ENCODE measurements around the gene RBM47.

RBM47 gene

DNA sequence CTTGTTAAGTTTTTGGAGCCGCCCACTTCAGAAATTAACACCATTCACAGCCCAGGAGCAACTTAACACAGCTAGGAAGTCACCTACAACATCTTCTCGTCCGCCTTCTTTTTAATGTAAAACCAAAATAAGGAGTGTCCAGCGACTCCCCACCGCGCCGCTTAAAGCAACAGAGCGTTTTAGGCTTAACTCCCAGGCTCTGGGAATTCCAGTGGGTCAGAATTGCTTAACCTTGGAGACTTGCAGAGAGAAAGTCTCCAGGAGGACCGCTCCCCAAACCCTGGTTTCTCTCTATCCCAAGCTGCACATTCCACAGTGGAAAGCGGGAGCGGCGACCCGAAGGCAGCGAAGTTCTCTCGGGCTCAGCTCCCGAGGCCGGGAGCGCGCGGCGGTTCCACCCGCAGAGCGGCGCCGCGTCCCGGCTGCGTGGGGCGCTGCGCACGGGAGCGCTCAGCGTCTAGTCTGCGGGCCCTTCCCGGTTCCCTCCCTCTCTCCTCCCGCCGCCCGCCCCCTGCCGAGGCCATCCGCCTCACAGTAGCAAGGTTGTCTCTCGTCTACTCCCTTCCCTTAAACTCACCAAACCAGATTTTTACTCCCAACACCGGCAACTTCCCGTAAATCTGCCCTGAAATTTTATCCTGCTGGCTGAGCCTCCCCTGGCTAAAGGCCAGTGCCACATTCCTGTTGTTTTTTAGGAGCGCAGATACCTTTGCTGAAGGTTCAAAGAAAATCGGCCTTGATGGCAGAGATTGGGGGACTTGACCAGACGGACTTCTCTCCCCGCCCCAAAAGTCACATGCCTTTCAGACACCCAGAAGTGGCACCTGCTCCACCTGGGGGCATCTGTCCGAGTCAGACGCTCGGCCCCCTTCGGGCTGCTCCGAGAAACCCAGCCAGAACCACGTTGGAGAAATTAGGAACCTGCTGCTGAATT, at the start of gene RBM47:
RBM47 (minus strand) TSS at position 464 of the 934 bp plus-strand sequence. CDS start 190,971 bp downstream, outside the sequence.
- Mint-ChIP-seq H3K4me3 (peak within 1 kb of the TSS; percentile 80), H3K27ac (peak within 1 kb of the TSS; percentile 68), H3K36me3 (ENCODE audit: low read depth) (no peaks in the 10 kb centered on the region), H3K9me3 (no peaks in the 10 kb centered on the region), H3K27me3 (peaks cover 47% of the 10 kb centered on the region), H3K4me1 (ENCODE audit: low read depth) (peaks cover 29% of the 10 kb centered on the region)

DNA sequence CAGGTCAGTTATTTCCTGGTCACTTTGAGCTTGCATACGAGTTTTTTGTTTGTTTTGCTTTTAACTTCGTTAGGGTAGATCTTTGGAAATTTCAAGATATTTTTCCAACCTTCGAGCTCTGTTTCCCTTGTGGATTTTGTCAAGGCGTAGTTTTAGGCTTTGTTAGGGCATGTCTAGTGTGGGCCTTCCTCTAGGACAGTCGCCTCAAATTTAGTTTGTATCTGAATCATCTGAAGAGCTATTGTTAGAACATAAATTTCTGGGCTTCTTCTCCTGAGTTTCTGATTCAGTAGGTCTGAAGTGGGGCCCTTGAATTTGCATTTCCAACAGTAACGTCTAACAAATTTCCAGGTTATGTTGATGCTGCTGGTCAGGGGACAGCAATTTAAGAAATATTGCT, 48.8 kb upstream of the RBM47 start:
- H3K4me3 Mint-ChIP-seq = no peak overlapping the region
- H3K27me3 Mint-ChIP-seq = no peaks in the 10 kb centered on the region
- no peaks in the 10 kb centered on the region for H3K9me3 Mint-ChIP-seq
- peaks cover 13% of the 10 kb centered on the region for H3K4me1 Mint-ChIP-seq (ENCODE audit: low read depth)
- no peak overlapping the region for H3K27ac Mint-ChIP-seq
- no peaks in the 10 kb centered on the region for H3K36me3 Mint-ChIP-seq (ENCODE audit: low read depth)

DNA sequence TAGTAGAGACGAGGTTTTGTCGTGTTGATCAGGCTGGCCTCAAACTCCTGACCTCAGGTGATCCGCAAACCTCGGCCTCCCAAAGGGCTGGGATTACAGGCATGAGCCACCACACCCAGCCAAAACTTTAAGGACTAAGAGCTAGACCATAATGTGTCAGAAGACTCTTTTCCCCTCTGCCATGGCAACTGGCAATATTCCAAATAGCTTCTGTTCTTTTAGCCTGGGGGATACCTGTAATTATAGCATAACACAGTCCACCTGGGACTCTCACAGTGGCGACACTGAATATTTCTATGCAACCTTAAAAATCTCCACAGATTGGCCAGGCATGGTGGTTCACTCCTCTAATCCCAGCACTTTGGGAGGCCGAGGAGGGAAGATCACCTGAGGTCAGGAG, 45.5 kb upstream of the RBM47 start:
- peaks cover 30% of the 10 kb centered on the region for H3K4me1 Mint-ChIP-seq (ENCODE audit: low read depth)
- H3K36me3 Mint-ChIP-seq (ENCODE audit: low read depth) = no peaks in the 10 kb centered on the region
- H3K27me3 Mint-ChIP-seq = no peaks in the 10 kb centered on the region
- H3K9me3 Mint-ChIP-seq = no peaks in the 10 kb centered on the region
- no peak overlapping the region for H3K27ac Mint-ChIP-seq
- no peak overlapping the region for H3K4me3 Mint-ChIP-seq

DNA sequence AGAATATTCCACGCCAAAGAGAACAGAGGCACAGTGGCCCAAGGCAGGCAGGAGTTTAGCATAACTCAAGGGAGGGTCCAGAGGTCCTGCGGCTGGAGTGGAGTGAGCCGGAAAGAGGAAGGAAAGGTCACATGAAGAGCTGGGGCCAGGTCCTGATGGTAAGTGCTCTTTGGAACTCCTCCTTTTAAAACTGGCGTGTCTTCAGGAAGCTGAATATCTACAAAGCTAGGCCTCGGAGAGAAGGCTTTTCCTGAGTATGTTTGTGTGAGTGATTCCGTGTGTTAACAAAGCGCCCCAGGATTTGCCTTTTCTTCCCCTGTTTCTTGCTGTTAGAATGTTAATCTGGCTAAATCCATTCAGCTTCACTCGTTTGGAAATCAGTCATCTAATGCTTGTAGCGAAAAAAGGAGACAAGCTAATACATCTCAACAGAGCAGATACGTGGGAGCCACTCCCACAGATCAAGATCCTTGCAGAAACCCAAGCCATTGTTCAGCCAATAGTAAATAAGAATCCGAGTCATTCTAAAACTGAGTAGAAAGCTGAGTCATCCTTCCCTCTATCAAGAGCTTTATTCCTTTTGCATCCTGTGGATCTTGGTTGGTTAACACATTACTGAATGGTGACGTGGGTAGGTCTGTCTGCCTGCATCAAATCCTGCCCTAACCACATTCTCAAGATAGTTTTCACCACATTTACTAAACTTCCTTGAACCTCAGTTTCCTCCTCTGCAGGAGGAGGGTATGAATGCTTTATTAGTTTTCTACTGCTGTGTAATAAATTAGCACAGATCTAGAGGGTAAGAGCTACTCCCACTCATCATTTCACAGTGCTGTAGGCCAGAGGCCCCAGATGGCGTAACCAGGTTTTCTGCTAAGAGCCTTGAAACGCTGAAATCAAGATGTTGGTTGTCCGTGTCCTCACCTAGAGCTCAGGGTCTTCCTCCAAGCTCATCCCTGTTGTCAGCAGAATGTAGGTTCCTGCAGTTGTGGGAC, 43.2 kb upstream of the RBM47 start:
- Mint-ChIP-seq H3K36me3 (ENCODE audit: low read depth) (no peaks in the 10 kb centered on the region), H3K4me1 (ENCODE audit: low read depth) (peaks cover 49% of the 10 kb centered on the region), H3K27me3 (no peaks in the 10 kb centered on the region), H3K9me3 (no peaks in the 10 kb centered on the region), H3K27ac (peak overlapping the region; percentile 88), H3K4me3 (peak overlapping the region; percentile 59)

DNA sequence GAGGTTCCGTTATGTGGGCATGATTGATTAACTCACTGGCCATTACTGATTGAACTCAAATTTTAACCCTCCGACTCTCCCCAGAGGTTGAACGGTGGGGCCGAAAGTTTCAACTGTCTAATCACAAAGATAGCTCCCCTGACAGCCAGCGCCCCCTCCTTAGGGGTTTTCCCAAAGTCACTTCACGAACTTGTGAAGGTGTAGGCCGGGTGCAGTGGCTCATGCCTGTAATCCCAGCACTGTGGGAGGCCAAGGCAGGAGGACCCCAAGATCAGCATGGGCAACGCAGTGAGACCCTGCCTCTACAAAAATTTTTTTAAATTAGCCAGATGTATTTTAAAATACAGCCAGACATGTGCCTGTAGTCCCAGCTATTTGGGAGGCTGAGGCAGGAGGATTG, 39.8 kb upstream of the RBM47 start:
- Mint-ChIP-seq H3K27me3 (peaks cover 3% of the 10 kb centered on the region), H3K9me3 (no peaks in the 10 kb centered on the region), H3K4me3 (no peak overlapping the region), H3K27ac (peak overlapping the region; percentile 33), H3K36me3 (ENCODE audit: low read depth) (no peaks in the 10 kb centered on the region), H3K4me1 (ENCODE audit: low read depth) (peaks cover 49% of the 10 kb centered on the region)

DNA sequence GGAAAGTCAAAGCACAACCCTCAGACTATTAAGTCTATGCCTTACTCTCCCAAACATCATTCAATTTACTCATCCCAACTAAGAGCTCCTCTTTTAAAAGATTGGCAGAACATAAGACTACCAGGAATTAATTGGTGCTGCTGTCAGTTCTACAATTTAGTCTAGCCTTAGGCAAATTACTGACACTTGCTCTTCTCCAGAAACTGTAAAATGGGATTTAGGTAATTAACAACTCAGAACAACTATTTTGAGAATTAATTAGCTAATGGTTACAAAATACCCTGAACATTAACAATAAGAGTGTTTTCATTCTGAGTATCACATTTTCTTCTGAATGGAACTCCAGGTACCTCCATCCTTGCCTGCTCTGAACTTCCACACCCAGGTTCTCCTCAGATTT, 36.2 kb upstream of the RBM47 start:
- H3K4me1 Mint-ChIP-seq (ENCODE audit: low read depth) = peaks cover 33% of the 10 kb centered on the region
- no peak overlapping the region for H3K4me3 Mint-ChIP-seq
- H3K9me3 Mint-ChIP-seq = no peaks in the 10 kb centered on the region
- H3K27me3 Mint-ChIP-seq = peaks cover 3% of the 10 kb centered on the region
- no peak overlapping the region for H3K27ac Mint-ChIP-seq
- no peaks in the 10 kb centered on the region for H3K36me3 Mint-ChIP-seq (ENCODE audit: low read depth)

DNA sequence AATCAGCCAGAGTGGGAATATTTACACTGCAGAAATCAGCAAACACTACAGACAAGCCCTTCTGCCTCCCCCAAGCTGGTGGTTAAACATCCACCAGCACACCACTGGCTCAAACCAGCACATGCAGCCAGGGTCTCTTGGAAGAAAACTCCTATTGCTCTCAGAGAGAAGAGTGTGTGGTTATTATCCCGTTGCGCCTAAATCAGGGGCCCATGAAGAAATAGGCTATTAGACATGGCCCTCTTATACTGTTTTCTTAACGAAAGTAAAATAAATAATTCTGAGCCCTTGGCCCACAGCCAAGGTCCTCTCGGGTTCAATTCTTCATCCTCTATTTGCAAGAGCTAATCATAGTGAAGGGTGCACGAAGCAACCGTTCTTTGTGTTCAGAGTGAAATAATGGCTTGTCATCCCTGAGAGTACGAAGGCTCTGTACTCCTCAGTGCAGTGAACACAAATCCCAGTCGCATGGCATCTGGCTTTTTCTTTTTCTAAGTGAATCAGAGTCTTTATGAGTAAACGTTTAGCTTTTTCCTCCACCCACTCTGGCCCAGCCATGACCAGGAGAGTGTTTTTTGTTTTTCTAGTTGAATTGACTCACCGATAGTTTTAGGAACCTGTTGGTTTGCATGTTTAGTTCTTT, 33.4 kb upstream of the RBM47 start:
- no peak overlapping the region for H3K4me3 Mint-ChIP-seq
- H3K36me3 Mint-ChIP-seq (ENCODE audit: low read depth) = no peaks in the 10 kb centered on the region
- H3K27ac Mint-ChIP-seq = peak overlapping the region; percentile 1
- peaks cover 11% of the 10 kb centered on the region for H3K4me1 Mint-ChIP-seq (ENCODE audit: low read depth)
- H3K27me3 Mint-ChIP-seq = peaks cover 3% of the 10 kb centered on the region
- no peaks in the 10 kb centered on the region for H3K9me3 Mint-ChIP-seq

DNA sequence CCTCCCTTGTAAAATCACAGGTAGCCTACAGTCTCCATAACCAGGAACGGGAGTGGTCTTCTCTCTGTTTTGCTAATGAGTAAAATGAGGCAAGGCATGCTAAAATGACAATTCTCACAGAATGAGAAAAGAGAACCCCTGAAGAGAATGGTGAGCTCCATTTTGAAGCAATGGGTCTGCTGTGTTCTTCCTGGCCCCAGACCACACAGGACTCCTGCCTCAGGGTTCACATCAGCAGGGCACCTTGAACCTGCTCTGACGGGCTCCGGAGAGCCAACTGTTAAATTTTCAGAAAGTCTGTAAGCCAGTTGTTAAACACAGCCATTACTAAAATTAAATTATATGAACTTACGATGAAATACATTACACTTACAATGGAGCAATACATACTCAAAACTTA, 32.1 kb upstream of the RBM47 start:
- H3K9me3 Mint-ChIP-seq = no peaks in the 10 kb centered on the region
- H3K27me3 Mint-ChIP-seq = no peaks in the 10 kb centered on the region
- no peak overlapping the region for H3K4me3 Mint-ChIP-seq
- H3K36me3 Mint-ChIP-seq (ENCODE audit: low read depth) = no peaks in the 10 kb centered on the region
- no peak overlapping the region for H3K27ac Mint-ChIP-seq
- peaks cover 12% of the 10 kb centered on the region for H3K4me1 Mint-ChIP-seq (ENCODE audit: low read depth)

DNA sequence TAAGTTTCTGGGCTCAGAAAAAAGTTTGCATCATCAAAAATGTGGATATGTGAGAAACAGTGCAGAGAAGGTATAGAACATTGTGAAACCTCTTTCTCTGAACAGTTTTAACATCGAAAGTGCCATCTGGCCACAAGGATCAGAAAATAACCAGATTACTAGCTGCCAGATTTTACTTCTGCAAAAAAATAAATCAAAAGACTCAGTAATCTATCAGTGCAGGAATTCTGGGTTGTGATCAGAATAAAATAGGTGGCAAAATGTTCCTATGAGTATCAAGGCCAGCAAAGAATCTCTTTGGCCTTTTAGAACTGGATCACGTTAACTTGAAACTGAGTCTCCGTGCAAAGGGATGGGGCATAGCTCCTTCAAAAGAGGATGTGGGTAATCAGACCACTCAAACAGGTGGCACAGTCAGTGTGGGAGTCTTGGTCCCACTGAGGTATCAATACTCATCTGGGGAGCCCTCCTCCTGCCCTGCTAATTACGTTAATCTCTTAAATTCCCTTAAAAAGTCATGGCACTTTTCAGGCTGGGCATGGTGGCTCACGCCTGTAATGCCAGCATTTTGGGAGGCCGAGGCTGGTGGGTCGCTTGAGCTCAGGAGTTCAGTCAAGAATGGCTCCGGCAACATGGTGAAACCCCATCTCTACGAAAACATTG, 26.7 kb upstream of the RBM47 start:
- Mint-ChIP-seq H3K4me3 (no peak overlapping the region), H3K27ac (peak overlapping the region; percentile 11), H3K36me3 (ENCODE audit: low read depth) (no peaks in the 10 kb centered on the region), H3K4me1 (ENCODE audit: low read depth) (peaks cover 12% of the 10 kb centered on the region), H3K9me3 (no peaks in the 10 kb centered on the region), H3K27me3 (no peaks in the 10 kb centered on the region)

DNA sequence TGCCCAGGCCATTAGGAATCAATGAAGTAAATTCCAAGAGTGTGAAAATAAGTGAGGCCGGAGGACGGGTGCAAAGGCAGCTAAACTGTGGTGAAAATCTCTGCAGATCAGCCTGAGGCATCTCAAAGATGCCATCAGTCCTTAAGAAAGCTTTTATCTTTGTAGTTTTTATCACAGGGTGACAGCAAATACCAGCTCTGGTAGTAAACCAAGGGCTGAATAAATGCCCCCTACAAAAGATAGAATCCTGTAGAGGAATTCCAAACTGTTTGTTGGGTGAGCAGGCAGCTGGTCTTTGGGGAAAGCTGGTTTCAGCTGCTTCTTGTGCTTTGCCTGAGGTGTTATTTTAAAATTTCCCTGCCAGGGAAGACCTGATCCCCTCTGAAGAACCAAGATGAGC, 21.6 kb upstream of the RBM47 start:
- no peak overlapping the region for H3K27ac Mint-ChIP-seq
- no peak overlapping the region for H3K4me3 Mint-ChIP-seq
- H3K27me3 Mint-ChIP-seq = no peaks in the 10 kb centered on the region
- H3K4me1 Mint-ChIP-seq (ENCODE audit: low read depth) = peaks cover 5% of the 10 kb centered on the region
- no peaks in the 10 kb centered on the region for H3K36me3 Mint-ChIP-seq (ENCODE audit: low read depth)
- H3K9me3 Mint-ChIP-seq = no peaks in the 10 kb centered on the region

DNA sequence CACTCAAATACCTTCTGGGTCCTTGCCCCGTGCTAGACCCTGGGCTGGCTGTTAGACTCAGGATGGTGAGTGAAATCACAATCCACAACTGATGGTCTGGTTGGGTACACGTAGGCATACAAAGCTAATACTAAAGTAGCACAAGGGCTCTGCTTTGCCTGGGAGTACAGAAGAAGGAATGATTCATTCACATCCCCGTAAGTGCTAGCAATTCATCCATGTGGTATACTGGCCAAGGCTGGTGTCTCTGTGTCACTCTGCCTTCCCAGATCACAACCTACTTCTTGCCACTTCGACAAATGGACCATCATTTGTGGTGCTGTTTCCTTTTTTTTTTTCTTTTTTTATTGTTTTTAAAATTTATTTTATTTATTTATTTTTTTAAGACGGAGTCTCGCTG, 19.7 kb upstream of the RBM47 start:
- Mint-ChIP-seq H3K36me3 (ENCODE audit: low read depth) (no peaks in the 10 kb centered on the region), H3K27me3 (no peaks in the 10 kb centered on the region), H3K9me3 (no peaks in the 10 kb centered on the region), H3K27ac (no peak overlapping the region), H3K4me1 (ENCODE audit: low read depth) (no peaks in the 10 kb centered on the region), H3K4me3 (no peak overlapping the region)

DNA sequence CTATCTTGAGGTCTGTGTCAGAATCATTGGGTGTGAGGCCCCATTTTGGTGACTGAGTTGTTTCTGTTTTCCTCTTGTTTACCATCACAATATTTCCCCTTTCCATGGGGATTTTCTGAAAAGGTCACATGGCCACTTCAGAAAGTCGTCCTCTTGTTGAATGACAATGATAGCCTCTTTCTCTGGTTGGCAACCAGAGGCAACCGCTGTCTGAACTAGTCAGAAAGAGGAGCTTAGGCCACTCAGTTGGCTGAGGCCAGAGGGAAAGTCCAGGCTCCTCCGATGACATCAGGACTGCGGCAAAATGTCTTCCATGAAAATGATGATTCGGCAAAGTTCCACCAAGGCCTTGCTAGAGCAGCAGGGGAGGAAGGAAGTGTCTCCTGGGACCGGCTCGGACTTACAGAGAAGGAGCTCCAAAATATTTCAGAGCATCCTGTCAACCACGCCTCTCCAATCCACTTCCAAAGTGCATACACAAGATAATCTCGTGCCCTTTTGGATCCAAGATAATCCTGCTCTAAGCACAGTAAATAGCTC, 19.1 kb upstream of the RBM47 start:
- H3K4me3 Mint-ChIP-seq = no peak overlapping the region
- H3K4me1 Mint-ChIP-seq (ENCODE audit: low read depth) = no peaks in the 10 kb centered on the region
- no peak overlapping the region for H3K27ac Mint-ChIP-seq
- H3K9me3 Mint-ChIP-seq = no peaks in the 10 kb centered on the region
- H3K27me3 Mint-ChIP-seq = no peaks in the 10 kb centered on the region
- H3K36me3 Mint-ChIP-seq (ENCODE audit: low read depth) = no peaks in the 10 kb centered on the region

DNA sequence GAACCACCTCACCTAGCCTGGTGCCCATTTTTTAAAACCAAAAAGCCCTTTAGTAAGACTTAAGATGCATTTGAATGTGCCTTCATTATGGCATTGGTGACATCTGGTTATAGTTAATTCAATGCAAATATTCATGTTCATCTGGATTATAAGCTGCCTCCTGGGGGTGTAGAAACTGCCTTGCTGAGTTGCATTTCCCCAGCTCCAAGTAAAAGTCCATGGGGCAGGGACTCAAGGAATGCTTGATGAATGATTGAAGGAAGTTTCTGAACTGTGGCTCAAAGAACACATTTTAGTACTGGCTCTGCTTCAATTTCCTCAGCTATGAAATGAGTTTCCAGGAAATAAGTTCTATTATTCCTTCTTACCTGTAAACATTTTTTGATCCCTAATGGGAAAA, 18.5 kb upstream of the RBM47 start:
- H3K9me3 Mint-ChIP-seq = no peaks in the 10 kb centered on the region
- no peak overlapping the region for H3K4me3 Mint-ChIP-seq
- H3K4me1 Mint-ChIP-seq (ENCODE audit: low read depth) = no peaks in the 10 kb centered on the region
- H3K27ac Mint-ChIP-seq = no peak overlapping the region
- H3K27me3 Mint-ChIP-seq = no peaks in the 10 kb centered on the region
- H3K36me3 Mint-ChIP-seq (ENCODE audit: low read depth) = no peaks in the 10 kb centered on the region

DNA sequence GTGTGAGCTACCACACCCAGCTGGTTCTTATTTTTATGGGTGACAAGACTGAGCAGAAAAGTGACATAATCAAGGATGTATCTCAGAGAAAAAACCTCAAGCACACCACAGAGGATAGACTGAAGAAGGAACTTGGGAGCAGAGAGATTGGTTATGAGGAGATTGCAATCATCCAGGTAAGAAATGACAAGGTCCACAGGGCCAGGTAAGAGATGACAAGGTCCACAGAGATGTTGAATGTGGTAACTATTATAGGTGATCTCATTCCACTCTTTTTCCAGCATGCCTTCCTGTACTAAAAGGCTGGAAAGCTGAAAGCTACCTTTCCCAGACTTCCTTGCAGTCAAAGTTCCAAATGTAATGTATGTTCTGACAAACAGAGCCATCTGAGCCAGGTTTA, 15.9 kb upstream of the RBM47 start:
- Mint-ChIP-seq H3K9me3 (no peaks in the 10 kb centered on the region), H3K36me3 (ENCODE audit: low read depth) (no peaks in the 10 kb centered on the region), H3K27me3 (no peaks in the 10 kb centered on the region), H3K4me3 (no peak overlapping the region), H3K4me1 (ENCODE audit: low read depth) (no peaks in the 10 kb centered on the region), H3K27ac (no peak overlapping the region)
